Mucosa of gallbladder (tissue), 1 donor: ENCODE data around the gene SMAD9. TPM values are rescaled to one million over a fixed set of nuclear protein-coding genes. Genes with fewer than 3 reads are reported as not detected.

Experiments
- DNase-seq: peaks from one replicate; pipeline ENCODE4 v3.0.0-alpha.2; 2020; ENCODE audit warnings: low spot score
- total RNA-seq: library from RNA; stranded (reverse); gene quantifications from one replicate; pipeline ENCODE4 v1.2.1, GENCODE V29; 2021
- donor health status: DM: no; HTN: no; CAD: no.

Gene SMAD9
- total RNA-seq, 1 donor from 2014 or later = 39.7 TPM

DNA sequence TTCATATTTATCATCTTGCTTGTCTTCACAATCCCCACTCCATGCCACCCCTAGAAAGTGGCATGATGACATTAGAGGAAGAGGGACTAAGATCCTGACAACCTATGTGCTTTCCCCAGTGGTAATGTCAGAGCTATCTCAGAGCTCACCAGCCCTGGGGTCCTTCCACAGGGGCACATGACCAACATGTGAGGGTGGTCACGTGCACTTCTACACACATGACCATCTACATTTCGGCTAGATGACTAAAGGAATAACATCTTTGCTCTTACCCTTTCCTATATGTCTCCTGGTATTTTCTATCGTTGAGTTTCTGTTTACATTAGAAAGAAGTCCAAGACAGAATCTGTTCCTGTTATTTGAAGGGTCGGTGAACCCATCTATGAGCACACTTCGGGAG is 54.8 kb downstream of the SMAD9 start:
- no peak for DNase-seq

GRCh38 chr13:36862722-36863121 is 57.3 kb downstream of the SMAD9 start:
- no peak for DNase-seq

GRCh38 chr13:36862002-36862685 is 57.9 kb downstream of the SMAD9 start:
- no peak for DNase-seq

DNA sequence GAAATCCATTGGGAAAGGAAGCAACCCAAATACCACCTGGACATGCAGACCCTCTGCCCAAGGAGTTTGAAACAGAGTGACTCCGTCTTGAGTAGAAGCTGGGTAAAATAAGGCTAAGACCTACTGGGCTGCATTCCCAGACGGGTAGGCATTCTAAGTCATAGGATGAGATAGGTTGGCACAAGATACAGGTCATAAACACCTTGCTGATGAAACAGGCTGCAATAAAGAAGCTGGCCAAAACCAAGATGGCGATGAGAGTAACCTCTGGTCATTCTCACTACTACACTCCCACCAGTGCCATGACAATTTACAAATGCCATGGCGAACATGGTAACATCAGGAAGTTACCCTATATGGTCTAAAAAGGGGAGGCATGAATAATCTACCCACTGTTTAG is 60.8 kb downstream of the SMAD9 start:
- no peak for DNase-seq

DNA sequence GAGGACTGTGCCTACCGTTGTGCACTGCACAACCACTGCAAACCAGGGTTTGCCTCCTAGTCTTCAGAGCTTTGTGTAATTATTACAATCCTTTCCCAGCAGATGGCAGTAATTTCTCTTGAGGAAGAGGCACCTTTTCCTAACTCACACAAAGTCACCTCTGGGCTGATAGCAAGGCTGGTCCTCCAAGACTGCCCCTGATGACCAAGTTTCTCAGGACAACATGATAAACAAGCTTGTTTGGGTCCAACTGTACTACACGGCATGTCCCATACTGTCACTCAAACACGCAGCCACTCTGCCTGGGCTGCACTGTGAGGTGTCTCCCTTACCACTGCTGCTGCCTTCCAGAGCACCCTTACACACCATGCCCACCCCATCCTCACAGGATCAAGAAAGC is 61.7 kb downstream of the SMAD9 start:
- no peak for DNase-seq

DNA sequence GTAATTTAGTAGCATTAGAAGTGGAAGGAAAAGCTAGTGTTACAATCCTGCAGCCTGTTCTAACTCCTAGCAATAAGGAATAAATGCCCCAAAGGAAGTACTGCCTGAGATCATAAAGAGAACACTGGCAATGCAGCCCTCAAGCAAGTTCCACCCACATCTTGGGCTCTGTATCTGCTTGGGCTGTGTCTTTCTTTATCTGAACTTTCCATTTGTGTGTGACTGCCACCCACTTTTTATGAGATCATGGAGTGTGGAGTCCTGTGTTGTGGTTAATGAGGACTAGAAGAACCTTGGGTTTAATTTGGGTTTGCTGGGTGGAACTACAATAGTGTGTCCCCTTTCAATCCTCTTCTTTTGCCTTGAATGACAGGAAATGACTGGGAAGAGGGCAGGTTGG is 62.8 kb downstream of the SMAD9 start:
- no peak for DNase-seq

- DNase-seq = no peak
Observed at GRCh38 chr13:36850790-36851438, 69.1 kb downstream of the SMAD9 start.

GRCh38 chr13:36848199-36848982 is 71.6 kb downstream of the SMAD9 start:
- DNase-seq = no peak

DNA sequence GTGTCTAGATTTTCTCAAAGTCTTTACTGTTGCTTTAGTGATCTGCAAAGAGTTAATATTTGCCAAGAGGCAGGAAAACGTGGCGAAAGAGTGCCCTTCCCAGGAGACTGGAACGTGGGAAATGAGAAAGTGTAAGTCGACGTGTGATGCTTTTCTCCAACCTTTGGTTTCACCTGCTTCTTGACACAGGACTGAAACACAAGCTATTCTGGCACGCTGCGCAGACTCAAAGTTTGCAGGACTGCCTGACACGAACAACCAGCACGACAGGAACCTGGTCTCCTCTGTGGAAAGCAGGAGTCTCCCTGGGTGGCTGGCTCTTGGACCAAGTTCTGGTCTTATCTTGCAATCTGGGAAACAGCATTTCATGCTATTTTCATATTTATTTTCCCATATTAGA is 72.4 kb downstream of the SMAD9 start:
- no peak for DNase-seq

DNA sequence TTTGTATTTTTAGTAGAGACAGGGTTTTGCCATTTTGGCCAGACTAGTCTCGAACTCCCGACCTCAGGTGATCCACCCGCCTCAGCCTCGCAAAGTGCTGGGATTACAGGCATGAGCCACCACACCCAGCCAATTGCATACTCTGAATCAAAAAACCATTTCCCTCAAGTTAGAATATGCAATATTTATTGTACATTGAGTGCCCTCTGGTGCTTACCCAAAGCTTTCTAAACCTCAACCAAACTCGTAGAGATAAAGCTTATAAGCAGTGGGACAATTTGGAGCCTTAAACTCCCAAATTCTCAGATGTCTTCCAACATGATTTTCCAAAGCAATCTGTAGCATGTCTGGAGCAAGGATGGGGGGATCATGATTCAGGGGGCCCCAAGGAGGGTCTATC is 78.6 kb downstream of the SMAD9 start:
- no peak for DNase-seq

- DNase-seq = no peak
Observed at GRCh38 chr13:36840718-36841250, 79.3 kb downstream of the SMAD9 start.

DNA sequence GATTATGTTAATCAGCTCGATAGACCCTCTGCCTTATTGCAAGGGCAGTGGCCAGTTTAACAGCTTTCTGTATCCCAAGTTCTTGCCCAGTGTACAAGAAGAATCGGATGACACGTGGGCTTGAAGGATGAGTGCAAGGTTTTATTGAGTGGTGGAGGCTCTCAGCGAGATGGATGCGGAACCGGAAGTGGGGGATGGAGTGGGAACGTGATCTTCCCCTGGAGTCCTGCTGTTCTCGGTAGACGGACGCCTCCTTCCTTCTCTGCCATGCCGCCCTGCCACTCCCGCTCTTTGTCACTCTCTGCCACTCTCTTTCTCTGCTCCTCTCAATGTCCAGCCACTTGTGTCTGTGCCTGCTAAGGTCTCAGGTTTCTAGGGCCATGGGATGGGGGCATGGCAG is 80.1 kb downstream of the SMAD9 start:
- DNase-seq = no peak

DNA sequence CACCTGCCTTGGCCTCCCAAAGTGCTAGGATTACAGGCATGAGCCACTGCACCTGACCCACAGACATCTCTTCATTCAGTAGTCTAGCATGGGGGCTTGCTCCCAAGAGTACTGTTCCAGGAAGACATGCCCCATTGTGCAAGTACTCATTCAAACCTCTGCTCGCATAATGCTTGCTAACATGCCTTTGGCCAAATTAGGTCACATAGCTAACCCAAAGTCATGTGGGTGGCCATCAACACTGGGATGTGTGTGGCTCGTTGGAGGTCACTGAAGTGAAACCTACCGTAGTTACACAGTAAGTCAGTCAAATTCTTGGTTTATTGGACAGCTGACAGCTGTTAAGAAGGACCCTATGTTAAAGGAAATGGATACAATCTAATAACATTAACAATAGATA is 80.8 kb downstream of the SMAD9 start:
- DNase-seq = no peak

DNA sequence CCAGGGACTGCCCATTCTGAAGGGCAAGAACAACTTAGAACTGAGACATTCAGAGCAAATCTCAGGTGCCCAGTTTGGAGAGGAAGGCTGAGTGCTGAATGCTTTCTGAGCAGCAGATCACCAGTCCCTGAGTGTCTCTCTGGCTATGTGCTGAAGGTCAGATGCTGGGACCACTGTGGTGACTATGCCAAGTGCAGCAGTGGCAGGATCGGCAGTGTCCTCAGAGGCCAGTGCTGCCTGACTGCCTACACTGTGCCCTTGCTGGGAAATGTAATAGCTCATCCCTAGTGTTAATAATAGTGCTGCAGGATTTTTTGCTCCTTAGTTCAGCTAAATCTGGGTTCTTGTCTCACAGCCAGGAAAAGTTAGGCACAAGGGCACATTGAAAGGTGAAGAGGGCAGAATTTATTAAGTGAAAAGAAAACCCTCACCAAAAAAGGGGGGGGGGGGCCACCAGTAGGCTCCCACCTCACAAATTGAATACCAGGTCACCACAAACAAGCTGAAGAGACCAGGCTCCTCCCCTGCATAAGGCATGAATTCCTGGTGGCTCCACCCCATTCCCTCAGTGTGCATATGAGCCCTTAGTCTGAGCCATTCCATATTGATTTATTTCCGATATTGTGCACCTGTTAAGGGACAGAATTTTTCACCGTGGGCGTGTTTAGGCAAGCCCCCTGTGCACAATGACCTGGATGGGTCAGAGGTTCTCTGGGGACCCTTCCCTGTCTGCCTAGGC is 82.5 kb downstream of the SMAD9 start:
- DNase-seq = no peak

DNA sequence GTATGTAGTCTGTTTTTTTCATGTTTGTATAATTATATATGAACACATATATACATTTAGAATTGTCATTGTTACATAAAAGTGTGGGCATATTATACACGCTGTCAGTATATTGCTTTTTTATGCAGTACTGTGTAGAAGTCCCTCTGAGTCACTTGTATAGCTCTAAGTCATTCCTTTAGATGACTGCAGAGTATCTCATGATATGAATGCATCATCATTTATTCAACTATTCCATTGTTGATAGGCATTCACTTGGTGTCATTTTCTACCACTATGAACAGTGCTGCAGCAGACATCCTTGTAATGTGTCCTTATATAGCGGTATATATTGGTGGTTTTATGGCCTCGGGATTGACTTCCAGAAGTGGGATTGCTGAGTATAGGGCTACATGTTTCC is 85.7 kb downstream of the SMAD9 start:
- DNase-seq = no peak

- DNase-seq = no peak
Observed at GRCh38 chr13:36831291-36831690, 88.7 kb downstream of the SMAD9 start.

DNA sequence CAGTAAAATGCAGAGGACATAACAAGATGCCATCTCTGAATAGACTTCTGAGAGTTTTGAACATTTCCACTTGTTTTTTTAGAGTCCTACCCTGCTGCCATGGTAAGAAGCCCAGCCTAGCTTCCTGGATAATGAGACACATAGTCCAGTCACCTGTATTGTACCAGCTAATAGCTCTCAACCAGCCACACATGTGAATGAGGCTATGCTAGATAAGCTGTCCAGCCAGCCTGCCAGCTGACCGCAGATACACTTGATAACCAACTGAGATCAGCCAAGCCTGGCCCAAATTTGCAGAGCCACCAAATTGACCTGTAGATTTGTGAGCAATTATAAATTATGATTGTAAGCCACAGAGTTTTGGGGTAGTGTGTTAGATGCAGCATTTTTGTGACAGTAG is 90.3 kb downstream of the SMAD9 start:
- DNase-seq = no peak

GRCh38 chr13:36822785-36823184 is 97.3 kb downstream of the SMAD9 start:
- no peak for DNase-seq

GRCh38 chr13:36820222-36820621 is 99.8 kb downstream of the SMAD9 start:
- no peak for DNase-seq

DNA sequence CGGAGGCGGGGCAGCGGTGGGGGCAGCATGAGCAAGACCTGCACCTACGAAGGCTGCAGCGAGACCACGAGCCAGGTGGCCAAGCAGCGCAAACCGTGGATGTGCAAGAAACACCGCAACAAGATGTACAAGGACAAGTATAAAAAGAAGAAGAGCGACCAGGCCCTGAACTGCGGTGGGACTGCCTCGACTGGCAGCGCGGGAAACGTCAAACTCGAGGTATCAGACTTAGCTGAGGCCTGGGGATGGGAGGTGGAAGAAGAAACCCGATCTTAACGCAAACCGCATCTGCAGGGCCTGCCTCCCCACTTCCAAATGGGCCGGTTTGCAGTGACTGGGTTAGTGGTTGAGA is 100.3 kb downstream of the SMAD9 start:
- no peak for DNase-seq

DNA sequence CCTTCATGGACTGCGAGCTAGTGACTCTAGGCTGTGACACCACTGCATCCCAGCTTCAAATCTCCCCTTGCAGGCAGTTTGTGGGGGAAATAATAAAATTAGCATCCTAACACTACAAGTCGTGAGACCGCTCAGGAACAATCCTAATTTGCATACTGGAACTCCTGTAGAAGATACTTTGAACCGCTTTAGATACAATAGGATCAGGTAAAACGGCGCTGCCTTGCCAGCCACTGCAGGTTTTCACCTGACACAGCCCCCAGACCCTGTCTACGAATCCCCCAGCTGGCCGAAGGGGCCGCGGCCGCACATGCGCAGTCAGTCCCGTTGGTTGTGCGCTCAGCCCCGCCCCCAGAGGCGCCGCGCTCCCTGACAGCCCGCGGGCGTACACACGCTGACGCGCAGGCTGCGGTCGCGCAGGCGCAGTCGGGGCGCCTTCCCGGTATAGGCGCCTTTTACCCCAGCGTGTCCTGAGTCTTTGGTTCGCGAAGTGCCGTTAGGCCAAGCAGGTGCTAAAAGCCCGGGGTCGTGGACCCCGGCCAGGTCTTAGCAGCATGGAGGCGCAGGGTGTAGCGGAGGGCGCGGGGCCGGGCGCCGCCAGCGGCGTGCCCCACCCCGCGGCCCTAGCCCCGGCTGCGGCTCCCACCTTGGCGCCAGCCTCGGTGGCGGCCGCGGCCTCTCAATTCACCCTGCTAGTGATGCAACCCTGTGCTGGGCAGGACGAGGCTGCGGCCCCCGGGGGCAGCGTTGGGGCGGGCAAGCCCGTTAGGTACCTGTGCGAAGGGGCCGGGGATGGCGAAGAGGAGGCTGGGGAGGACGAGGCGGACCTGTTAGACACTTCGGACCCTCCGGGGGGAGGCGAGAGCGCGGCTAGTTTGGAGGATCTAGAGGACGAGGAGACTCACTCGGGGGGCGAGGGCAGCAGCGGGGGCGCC is 101.0 kb downstream of the SMAD9 start, which contains the start of gene RFXAP:
Gene RFXAP (plus strand): TSS at position 419 of the 935 bp plus-strand sequence. CDS start 136 bp downstream, at position 555.
- DNase-seq = peak; percentile 90
